Osteocyte (in vitro differentiated cells): Measurements from ENCODE around the gene ADAMTS3. TPM values are rescaled to one million over a fixed set of nuclear protein-coding genes. Genes with fewer than 3 reads are reported as not detected.

Source experiments
- DNase-seq: peaks from one replicate; pipeline ENCODE4 v3.0.0; 2021; ENCODE audit warnings: mixed read lengths; ENCODE audit not compliant: unreplicated experiment; ENCODE audit errors: extremely low spot score
- H3K27ac Mint-ChIP-seq: one replicate; pipeline ENCODE4 v1.8.0; 2021; ENCODE audit warnings: mild to moderate bottlenecking, mixed read lengths; ENCODE audit not compliant: unreplicated experiment
- H3K27me3 Mint-ChIP-seq: one replicate; pipeline ENCODE4 v1.8.0; 2021; ENCODE audit warnings: mixed read lengths; ENCODE audit not compliant: unreplicated experiment
- H3K36me3 Mint-ChIP-seq: one replicate; pipeline ENCODE4 v1.8.0; 2021; ENCODE audit warnings: mixed read lengths; ENCODE audit not compliant: unreplicated experiment
- H3K4me1 Mint-ChIP-seq: one replicate; pipeline ENCODE4 v1.8.0; 2021; ENCODE audit warnings: mixed read lengths; ENCODE audit not compliant: unreplicated experiment
- H3K4me3 Mint-ChIP-seq: one replicate; pipeline ENCODE4 v1.8.0; 2021; ENCODE audit warnings: mild to moderate bottlenecking, moderate library complexity, mixed read lengths; ENCODE audit not compliant: unreplicated experiment
- H3K9me3 Mint-ChIP-seq: one replicate; pipeline ENCODE4 v1.8.0; 2021; ENCODE audit warnings: mixed read lengths; ENCODE audit not compliant: unreplicated experiment
- total RNA-seq: library from RNA; stranded (reverse); gene quantifications from 2 replicates; pipeline ENCODE4 v1.2.1, GENCODE V29; 2021
- TF ChIP-seq, protein P1 (sequence below): fragments of 200-600 bp; sonication (generic); IDR thresholded peaks from 2 replicates; pipeline ENCODE4 v1.5.0; 2021; ENCODE audit warnings: antibody characterized with exemption, mild to moderate bottlenecking, moderate library complexity

The ADAMTS3 gene
- total RNA-seq, 1 donor from 2014 or later = 1.4 TPM

DNA sequence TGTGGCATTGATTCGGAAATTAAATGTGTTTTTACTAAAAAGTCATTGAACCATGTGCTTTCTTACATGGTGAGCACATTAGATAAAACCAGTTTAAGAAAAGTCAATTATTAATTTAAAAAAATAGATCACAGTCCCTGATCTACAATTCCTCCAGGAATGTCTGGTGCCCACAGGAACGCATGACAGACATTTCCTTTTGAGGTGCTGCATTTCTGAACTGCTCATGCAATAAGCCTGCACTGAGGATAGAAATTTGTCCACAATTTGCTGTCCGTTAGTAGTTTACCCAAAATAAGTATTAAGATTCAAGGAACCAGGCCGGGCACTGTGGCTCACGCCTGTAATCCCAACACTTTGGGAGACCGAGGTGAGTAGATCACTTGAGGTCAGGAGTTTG is 8.2 kb upstream of the ADAMTS3 start:
- DNase-seq = no peak
- Mint-ChIP-seq H3K27ac (no peak overlapping the region), H3K9me3 (no peaks in the 10 kb centered on the region), H3K27me3 (peaks cover 9% of the 10 kb centered on the region), H3K4me1 (no peaks in the 10 kb centered on the region), H3K36me3 (no peaks in the 10 kb centered on the region), H3K4me3 (no peak overlapping the region)
- TF ChIP-seq, protein P1, sequence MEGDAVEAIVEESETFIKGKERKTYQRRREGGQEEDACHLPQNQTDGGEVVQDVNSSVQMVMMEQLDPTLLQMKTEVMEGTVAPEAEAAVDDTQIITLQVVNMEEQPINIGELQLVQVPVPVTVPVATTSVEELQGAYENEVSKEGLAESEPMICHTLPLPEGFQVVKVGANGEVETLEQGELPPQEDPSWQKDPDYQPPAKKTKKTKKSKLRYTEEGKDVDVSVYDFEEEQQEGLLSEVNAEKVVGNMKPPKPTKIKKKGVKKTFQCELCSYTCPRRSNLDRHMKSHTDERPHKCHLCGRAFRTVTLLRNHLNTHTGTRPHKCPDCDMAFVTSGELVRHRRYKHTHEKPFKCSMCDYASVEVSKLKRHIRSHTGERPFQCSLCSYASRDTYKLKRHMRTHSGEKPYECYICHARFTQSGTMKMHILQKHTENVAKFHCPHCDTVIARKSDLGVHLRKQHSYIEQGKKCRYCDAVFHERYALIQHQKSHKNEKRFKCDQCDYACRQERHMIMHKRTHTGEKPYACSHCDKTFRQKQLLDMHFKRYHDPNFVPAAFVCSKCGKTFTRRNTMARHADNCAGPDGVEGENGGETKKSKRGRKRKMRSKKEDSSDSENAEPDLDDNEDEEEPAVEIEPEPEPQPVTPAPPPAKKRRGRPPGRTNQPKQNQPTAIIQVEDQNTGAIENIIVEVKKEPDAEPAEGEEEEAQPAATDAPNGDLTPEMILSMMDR = no peak

DNA sequence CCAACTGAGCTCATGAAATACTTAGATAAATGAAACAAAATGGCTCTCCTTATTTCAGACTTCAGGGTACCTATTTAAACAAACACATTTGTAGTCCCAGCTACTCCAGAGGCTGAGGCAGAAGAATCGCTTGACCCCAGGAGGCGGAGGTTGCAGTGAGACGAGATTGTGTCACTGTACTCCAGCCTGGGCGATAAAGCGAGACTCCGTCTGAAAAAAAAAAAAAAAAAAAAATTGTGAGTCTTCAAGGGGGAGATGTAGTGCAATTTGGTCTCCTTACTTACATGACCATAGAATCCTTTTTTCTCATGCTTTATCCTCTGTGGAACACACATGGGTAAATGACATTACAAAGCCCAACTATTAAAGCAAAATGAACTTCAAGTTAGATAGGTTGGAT is 2.3 kb upstream of the ADAMTS3 start:
- peaks cover 11% of the 10 kb centered on the region for H3K4me1 Mint-ChIP-seq
- no peaks in the 10 kb centered on the region for H3K27me3 Mint-ChIP-seq
- DNase-seq = no peak
- H3K9me3 Mint-ChIP-seq = no peaks in the 10 kb centered on the region
- no peaks in the 10 kb centered on the region for H3K36me3 Mint-ChIP-seq
- TF ChIP-seq, protein P1 = no peak
- H3K27ac Mint-ChIP-seq = no peak overlapping the region
- no peak overlapping the region for H3K4me3 Mint-ChIP-seq

DNA sequence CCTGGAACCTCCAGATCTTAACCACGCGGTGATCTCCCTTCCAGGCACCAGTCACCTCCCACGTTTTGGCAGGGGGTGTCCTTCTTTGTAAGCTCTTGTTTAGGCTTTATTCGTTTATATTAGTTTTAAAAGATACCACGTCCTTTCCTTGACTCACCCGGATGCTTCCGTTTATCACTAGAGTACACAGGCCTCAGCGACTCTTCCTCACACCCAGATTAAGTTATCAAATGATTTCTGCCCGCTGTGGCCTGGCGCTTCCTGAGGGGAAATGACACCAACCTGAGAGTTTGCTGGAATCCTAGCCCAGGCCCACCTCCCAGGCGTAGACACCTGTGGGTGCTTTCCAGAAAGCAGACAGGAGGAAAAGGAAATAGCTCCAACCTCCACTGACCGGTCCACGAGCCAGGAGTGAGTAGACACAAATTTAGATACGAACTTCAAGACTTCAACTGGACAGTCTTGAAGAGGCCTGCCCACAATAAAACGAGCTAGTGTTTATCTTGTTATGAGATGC is 756 bp upstream of the ADAMTS3 start:
- no peaks in the 10 kb centered on the region for H3K36me3 Mint-ChIP-seq
- H3K27me3 Mint-ChIP-seq = no peaks in the 10 kb centered on the region
- TF ChIP-seq, protein P1 = no peak
- peaks cover 11% of the 10 kb centered on the region for H3K4me1 Mint-ChIP-seq
- no peak for DNase-seq
- H3K9me3 Mint-ChIP-seq = no peaks in the 10 kb centered on the region
- peak overlapping the region; percentile 66 for H3K4me3 Mint-ChIP-seq
- H3K27ac Mint-ChIP-seq = peak overlapping the region; percentile 16

DNA sequence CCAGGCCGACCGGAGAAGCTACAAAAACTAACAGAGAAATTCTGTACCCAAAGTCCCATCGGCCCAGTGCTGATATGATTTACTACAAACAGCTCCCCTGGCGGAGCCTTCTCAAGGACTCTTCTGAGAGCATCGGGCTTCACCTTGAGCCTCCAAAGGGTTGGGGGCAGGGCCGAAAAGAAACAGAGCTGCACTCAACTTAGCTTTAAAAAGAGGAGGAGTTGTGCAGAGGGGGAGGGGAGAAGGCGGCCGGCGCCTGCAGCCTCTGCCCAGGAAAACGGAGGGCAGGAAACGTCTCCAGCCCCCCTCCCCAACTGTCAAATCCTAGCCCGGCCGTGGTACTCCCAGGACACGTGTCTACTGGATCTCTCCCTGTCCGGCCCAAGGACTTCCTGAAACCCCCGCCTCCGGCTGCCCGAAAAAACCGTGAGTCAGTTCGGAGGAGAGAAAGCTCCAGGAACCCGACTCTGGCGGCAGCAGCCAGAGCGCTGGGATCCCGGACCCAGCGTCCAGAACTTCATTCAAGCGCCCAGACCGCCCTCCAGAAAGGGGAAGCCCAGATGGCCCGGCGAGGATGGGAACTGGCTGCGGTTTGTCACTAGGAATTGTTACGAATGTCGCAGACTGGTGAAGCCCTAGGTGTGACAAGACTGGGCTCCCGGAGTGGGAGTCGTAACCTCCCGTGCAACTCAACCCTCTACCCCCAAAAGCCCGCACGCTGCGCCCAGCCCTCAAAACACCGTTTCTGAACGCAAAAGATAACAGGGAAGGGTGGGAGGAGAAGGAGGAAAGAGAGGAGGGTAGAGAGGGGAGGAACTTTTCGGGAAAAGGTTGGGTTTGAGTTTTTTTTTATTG is 973 bp downstream of the ADAMTS3 start:
- TF ChIP-seq, protein P1 = peak; percentile 49
- H3K9me3 Mint-ChIP-seq = no peaks in the 10 kb centered on the region
- H3K36me3 Mint-ChIP-seq = no peaks in the 10 kb centered on the region
- peak overlapping the region; percentile 72 for H3K27ac Mint-ChIP-seq
- H3K27me3 Mint-ChIP-seq = no peaks in the 10 kb centered on the region
- H3K4me3 Mint-ChIP-seq = peak overlapping the region; percentile 93
- no peak for DNase-seq
- H3K4me1 Mint-ChIP-seq = peaks cover 11% of the 10 kb centered on the region

DNA sequence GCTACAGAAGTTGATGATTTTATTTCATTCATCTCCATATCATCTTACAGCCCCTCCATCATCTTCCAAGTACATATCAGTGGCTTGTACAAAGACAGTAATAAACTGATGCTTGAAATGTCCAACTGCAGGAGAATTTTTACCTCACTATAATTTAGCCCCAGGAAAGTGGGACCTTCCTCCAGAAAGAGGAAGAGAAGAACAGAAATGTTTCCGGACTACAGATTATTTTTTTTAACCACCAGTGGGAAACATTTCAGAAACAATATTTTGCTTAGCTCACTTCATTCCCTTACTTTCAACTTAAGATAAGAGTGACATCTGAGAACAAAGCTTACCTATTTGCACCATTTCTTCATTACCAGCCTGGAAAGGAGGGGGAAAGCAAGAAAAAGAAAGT is 2.0 kb downstream of the ADAMTS3 start:
- Mint-ChIP-seq H3K4me3 (peak overlapping the region; percentile 93), H3K4me1 (peaks cover 11% of the 10 kb centered on the region), H3K27ac (no peak overlapping the region), H3K36me3 (no peaks in the 10 kb centered on the region), H3K27me3 (no peaks in the 10 kb centered on the region), H3K9me3 (no peaks in the 10 kb centered on the region)
- DNase-seq = no peak
- TF ChIP-seq, protein P1 = no peak
